MM.1S (cell line): Measurements from ENCODE around the gene RUNX2.

Experiments used
- CTCF ChIP-seq: fragments of 300-600 bp; sonication (generic); IDR thresholded peaks from 2 replicates; pipeline ENCODE4 v1.5.1; 2016; ENCODE audit warnings: antibody characterized with exemption, low read length, mixed read lengths
- EZH2 ChIP-seq: fragments of 300-600 bp; sonication (generic); optimal IDR thresholded peaks from 2 replicates; pipeline ENCODE3; 2017; ENCODE audit warnings: low read depth, mild to moderate bottlenecking, antibody characterized with exemption, low read length, mixed read lengths
- EZH2phosphoT487 ChIP-seq: fragments of 300-600 bp; sonication (generic); IDR thresholded peaks from 2 replicates; pipeline ENCODE4 v1.6.1; 2018; ENCODE audit warnings: antibody characterized with exemption, low read length

- no peak for TF ChIP-seq CTCF
- TF ChIP-seq EZH2phosphoT487: no peak
- no peak for TF ChIP-seq EZH2
Measured at GRCh38 chr6:45576648-45577624, 248.8 kb downstream of the RUNX2 start.
